ENCODE measurements around the gene KCNMA1. TPM values are rescaled to one million over a fixed set of nuclear protein-coding genes. Genes with fewer than 3 reads are reported as not detected.

The KCNMA1 gene
- total RNA-seq, 4 donors from 2014 or later: 68.4 to 170 (median 119) TPM

DNA sequence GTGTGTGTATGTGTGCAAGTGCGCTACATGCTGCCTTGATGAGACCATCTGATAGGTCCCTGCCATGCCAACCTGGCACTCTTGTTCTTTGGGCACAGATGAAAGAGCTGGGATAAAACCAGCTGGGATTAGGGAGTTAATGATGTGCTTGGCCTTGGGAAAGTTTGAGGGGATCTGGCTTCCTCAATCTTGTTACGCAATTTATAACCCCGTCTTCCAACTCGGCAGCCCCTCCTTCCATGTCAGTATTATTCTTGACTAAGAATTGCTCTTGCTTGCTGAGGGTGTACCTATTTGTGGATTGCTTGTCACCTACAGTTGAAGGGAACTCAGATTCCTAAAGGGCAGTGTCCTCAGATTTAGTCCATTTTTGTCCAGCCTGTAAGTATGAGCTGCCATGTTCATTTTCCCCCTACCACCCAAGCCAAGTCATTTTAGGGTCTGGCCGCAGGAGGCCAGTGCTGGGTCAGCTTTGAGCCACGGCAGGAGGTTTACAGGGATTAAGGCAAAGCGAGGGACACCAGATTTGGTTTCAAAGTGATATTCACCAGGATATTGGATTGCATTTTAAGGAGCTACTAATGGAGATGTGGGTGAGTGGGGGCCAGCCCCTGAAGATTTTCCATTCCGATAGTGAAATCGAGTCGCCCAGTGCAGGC, 34.1 kb upstream of the KCNMA1 start:
- Histone ChIP-seq H3K36me3 (no peaks in the 10 kb centered on the region), H3K9me3 (no peaks in the 10 kb centered on the region), H3K27me3 (peaks cover 5% of the 10 kb centered on the region), H3K4me1 (no peaks in the 10 kb centered on the region), H3K27ac (no peak overlapping the region), H3K4me3 (no peak overlapping the region)
- intact Hi-C loops (cut with DNase I; ENCODE audit: low total_unique reads) (no loop called here), in situ Hi-C loops (cut with MboI; ENCODE audit: low pct_ligation_motif_present in 1 of 4, low pct_unique_long_range_greater_than_20kb in 1 of 4, low sequenced_read_pairs in 3 of 4) (no loop called here)
- DNase-seq: no peak
- WGBS, 2 donors (ENCODE audit: low coverage in 1 of 2): 84 to 90% methylated on average over 5 to 10 of the region's 10 CpGs
- TF ChIP-seq EP300 (IDR thresholded peaks at IDR 0.05; ENCODE audit: low read depth): no peak
- TF ChIP-seq, protein P1, sequence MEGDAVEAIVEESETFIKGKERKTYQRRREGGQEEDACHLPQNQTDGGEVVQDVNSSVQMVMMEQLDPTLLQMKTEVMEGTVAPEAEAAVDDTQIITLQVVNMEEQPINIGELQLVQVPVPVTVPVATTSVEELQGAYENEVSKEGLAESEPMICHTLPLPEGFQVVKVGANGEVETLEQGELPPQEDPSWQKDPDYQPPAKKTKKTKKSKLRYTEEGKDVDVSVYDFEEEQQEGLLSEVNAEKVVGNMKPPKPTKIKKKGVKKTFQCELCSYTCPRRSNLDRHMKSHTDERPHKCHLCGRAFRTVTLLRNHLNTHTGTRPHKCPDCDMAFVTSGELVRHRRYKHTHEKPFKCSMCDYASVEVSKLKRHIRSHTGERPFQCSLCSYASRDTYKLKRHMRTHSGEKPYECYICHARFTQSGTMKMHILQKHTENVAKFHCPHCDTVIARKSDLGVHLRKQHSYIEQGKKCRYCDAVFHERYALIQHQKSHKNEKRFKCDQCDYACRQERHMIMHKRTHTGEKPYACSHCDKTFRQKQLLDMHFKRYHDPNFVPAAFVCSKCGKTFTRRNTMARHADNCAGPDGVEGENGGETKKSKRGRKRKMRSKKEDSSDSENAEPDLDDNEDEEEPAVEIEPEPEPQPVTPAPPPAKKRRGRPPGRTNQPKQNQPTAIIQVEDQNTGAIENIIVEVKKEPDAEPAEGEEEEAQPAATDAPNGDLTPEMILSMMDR (IDR thresholded peaks at IDR 0.05): no peak
- TF ChIP-seq POLR2AphosphoS5 (IDR thresholded peaks at IDR 0.05): no peak
- TF ChIP-seq POLR2A (IDR thresholded peaks at IDR 0.05): no peak

DNA sequence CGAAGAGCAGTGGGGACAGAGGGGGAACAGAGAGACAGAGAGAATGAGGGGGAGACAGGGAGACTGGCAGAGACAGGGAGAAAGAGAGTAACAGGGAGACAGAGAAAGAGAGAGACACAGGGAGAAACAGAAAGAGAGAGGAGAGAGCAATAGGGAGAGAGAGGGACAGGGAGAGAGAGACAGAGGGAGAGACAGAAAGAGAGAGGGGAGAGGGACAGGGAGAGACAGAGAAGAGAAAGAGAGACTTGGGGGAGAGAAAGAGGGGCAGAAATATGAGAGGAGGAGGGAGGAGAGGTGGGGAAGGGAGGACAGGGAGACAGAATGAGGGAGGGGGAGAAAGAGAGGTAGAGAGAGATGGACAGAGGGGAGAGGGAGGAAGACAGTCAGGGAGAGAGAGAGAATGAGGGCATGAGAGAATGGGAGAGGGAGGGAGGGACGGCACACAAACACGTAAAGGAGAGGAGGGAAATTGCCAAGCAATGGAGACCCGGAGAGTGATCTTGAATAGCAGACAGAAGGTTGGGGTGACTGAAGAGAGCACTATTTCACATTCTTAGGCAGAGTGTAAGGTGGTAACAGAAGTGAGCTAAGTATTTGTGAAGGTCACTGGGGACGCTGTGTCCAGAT, 33.3 kb upstream of the KCNMA1 start:
- 56 to 64% methylated on average over 5 of the region's 5 CpGs for WGBS, 2 donors (ENCODE audit: low coverage in 1 of 2)
- Histone ChIP-seq H3K4me3 (no peak overlapping the region), H3K4me1 (no peaks in the 10 kb centered on the region), H3K27me3 (peaks cover 5% of the 10 kb centered on the region), H3K9me3 (no peaks in the 10 kb centered on the region), H3K27ac (no peak overlapping the region), H3K36me3 (no peaks in the 10 kb centered on the region)
- no peak for TF ChIP-seq POLR2A (IDR thresholded peaks at IDR 0.05)
- in situ Hi-C loops (cut with MboI; ENCODE audit: low pct_ligation_motif_present in 1 of 4, low pct_unique_long_range_greater_than_20kb in 1 of 4, low sequenced_read_pairs in 3 of 4): no loop called here
- intact Hi-C loops (cut with DNase I; ENCODE audit: low total_unique reads): no loop called here
- DNase-seq: no peak

DNA sequence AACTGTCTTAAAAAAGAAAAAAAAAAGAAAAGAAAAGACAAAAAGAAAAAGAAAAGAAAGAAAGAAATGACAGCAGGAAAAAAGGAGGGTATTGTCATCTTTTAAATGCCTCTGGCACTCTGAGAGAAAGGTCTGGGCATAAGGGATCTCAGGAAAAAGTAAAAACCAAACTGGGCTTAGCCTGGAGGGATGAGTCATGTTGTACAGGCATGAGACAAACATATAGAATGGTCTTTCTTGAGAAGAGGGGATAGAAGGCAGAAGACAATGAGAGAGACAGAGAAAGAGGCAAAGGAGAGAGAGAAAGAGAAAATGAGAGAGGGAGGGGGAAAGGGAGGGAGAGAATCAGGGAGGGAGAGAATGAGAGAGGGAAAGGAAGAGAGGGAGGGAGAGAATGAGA, 32.3 kb upstream of the KCNMA1 start:
- peaks cover 5% of the 10 kb centered on the region for H3K27me3 ChIP-seq
- no peaks in the 10 kb centered on the region for H3K4me1 ChIP-seq
- in situ Hi-C loops (cut with MboI; ENCODE audit: low pct_ligation_motif_present in 1 of 4, low pct_unique_long_range_greater_than_20kb in 1 of 4, low sequenced_read_pairs in 3 of 4): no loop called here
- H3K9me3 ChIP-seq: no peaks in the 10 kb centered on the region
- intact Hi-C loops (cut with DNase I; ENCODE audit: low total_unique reads): no loop called here
- no peaks in the 10 kb centered on the region for H3K36me3 ChIP-seq
- no peak overlapping the region for H3K4me3 ChIP-seq
- no peak for TF ChIP-seq POLR2AphosphoS5 (IDR thresholded peaks at IDR 0.05)
- TF ChIP-seq POLR2A (IDR thresholded peaks at IDR 0.05): no peak
- TF ChIP-seq EP300 (IDR thresholded peaks at IDR 0.05; ENCODE audit: low read depth): no peak
- TF ChIP-seq, protein P1 (IDR thresholded peaks at IDR 0.05): no peak
- no peak for DNase-seq
- no peak overlapping the region for H3K27ac ChIP-seq

DNA sequence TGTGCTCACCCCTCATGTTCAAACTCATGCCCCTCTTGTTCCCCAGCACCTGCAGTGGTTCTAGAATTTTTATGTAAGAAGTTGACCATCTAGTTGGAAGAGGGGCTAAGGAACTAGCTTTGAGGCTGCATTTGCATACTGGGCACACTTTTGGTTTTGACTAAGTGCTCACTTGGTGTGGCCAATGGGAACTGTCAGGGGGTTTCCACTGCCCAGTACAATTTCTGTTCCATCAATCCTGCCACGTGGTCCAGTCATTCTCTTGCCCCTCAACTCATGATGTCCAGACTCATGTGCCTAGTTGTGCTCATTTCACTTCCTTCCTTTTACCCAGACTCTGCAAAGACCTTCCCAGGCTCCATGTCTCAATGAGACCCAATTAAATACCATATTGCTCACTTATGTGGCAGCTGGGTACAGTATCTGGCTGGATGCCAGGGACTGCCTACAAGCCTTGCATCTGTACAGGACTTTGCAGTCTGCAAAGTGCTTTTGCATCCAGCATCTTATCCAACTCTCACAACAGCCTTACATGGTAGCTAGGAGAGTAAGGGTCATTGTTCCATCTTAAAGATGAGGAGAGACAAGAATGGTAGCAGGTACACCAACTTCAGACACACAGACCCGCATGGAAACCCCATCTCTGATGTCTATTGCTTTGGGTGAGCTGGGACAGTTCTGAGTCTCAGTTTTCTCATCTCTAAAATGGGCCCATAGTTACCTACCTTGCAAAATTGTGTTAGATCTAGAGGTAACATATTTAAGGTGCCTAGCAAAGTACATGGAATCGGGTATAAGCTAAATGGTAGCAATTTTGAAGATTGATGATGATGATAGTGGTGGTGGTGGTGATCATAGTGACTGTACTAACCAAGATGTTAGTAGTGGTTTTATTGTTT, 30.1 kb upstream of the KCNMA1 start:
- TF ChIP-seq EP300 (IDR thresholded peaks at IDR 0.05; ENCODE audit: low read depth) (no peak), POLR2AphosphoS5 (IDR thresholded peaks at IDR 0.05) (no peak), POLR2A (IDR thresholded peaks at IDR 0.05) (no peak)
- TF ChIP-seq, protein P1 (IDR thresholded peaks at IDR 0.05): no peak
- H3K4me3 ChIP-seq: no peak overlapping the region
- H3K36me3 ChIP-seq: no peaks in the 10 kb centered on the region
- H3K27ac ChIP-seq: no peak overlapping the region
- intact Hi-C loops (cut with DNase I; ENCODE audit: low total_unique reads) (no loop called here), in situ Hi-C loops (cut with MboI; ENCODE audit: low pct_ligation_motif_present in 1 of 4, low pct_unique_long_range_greater_than_20kb in 1 of 4, low sequenced_read_pairs in 3 of 4) (no loop called here)
- H3K4me1 ChIP-seq: no peaks in the 10 kb centered on the region
- no peaks in the 10 kb centered on the region for H3K9me3 ChIP-seq
- H3K27me3 ChIP-seq: peaks cover 5% of the 10 kb centered on the region
- 82 to 83% methylated on average over 1 to 3 of the region's 3 CpGs for WGBS, 2 donors (ENCODE audit: low coverage in 1 of 2)
- no peak for DNase-seq
